ENCODE results near the gene OVCA2. TPM values are rescaled to one million over a fixed set of nuclear protein-coding genes. Genes with fewer than 3 reads are reported as not detected.

OVCA2 gene
- polyA plus RNA-seq, 1 of the 3 experiments (the other 2 are of a cell fraction): 59.2 TPM

- H3K27ac ChIP-seq (ENCODE audit: low read depth in 2 of 2, low read length in 1 of 2): no peak overlapping the region
- no peak for TF ChIP-seq FOXM1 (IDR thresholded peaks at IDR 0.05; ENCODE audit: low read depth)
- TF ChIP-seq EZH2phosphoT487 (IDR thresholded peaks at IDR 0.05; ENCODE audit: borderline replicate concordance, low read depth): no peak
- TF ChIP-seq FOSL2 (IDR thresholded peaks at IDR 0.05; ENCODE audit: borderline replicate concordance, low read depth): no peak
- no peak for TF ChIP-seq SIN3A (IDR thresholded peaks at IDR 0.05; ENCODE audit: borderline replicate concordance, low read depth, low read length)
- no peak for TF ChIP-seq PBX3 (IDR thresholded peaks at IDR 0.05)
- no peak for TF ChIP-seq RCOR1 (IDR thresholded peaks at IDR 0.05; ENCODE audit: low read length)
- TF ChIP-seq ZBTB33 (IDR thresholded peaks at IDR 0.05; ENCODE audit: borderline replicate concordance, low read depth): no peak
- no peak for TF ChIP-seq ELF1 (IDR thresholded peaks at IDR 0.05)
- TF ChIP-seq TAF1 (IDR thresholded peaks at IDR 0.05; ENCODE audit: borderline replicate concordance, low read depth, low read length): no peak
- TF ChIP-seq RFX5 (IDR thresholded peaks at IDR 0.05; ENCODE audit: low read length): no peak
- no peak for TF ChIP-seq CTCF (IDR thresholded peaks at IDR 0.05)
- no peak for TF ChIP-seq EP300 (IDR thresholded peaks at IDR 0.05; ENCODE audit: borderline replicate concordance in 1 of 2, low read depth in 1 of 2, low read length in 1 of 2)
- no peak for TF ChIP-seq YY1 (IDR thresholded peaks at IDR 0.05; ENCODE audit: low read depth)
- TF ChIP-seq GABPA (IDR thresholded peaks at IDR 0.05; ENCODE audit: low read depth): no peak
- no peak for TF ChIP-seq NRF1 (IDR thresholded peaks at IDR 0.05; ENCODE audit: low read depth, low read length)
- TF ChIP-seq MEF2A (IDR thresholded peaks at IDR 0.05; ENCODE audit: borderline replicate concordance, low read depth): no peak
- H3K36me3 ChIP-seq (replicated peaks in 1 of 2; ENCODE audit: control insufficient read depth in 1 of 2, insufficient read depth in 2 of 2, low read length in 1 of 2): no peaks in the 10 kb centered on the region
- H3K4me1 ChIP-seq (ENCODE audit: control insufficient read depth in 1 of 2, insufficient read depth in 2 of 2, low read depth in 1 of 2, low read length in 1 of 2): peaks cover 0 to 33% of the 10 kb centered on the region in 2 experiments; a peak in 1 of 4 replicates
- H3K9me3 ChIP-seq: no peaks in the 10 kb centered on the region
- peak; percentile 61 for DNase-seq
- H3K9ac ChIP-seq: no peak overlapping the region
- WGBS (ENCODE audit: low lambda C conversion rate): 13% methylated on average over 9 of the region's 92 CpGs
- no peak overlapping the region for H3K4me3 ChIP-seq (ENCODE audit: low read depth in 2 of 2, low read length in 1 of 2)
- no peaks in the 10 kb centered on the region for H3K27me3 ChIP-seq (ENCODE audit: insufficient read depth)
- H3K4me2 ChIP-seq: no peak overlapping the region
- no peaks in the 10 kb centered on the region for H3K79me2 ChIP-seq (ENCODE audit: insufficient read depth)
- H3K9me2 ChIP-seq: no peaks in the 10 kb centered on the region
- CTCF ChIA-PET: interaction anchor here (0.9 to 3.3 kb wide), 3 partner anchors 21 to 75 kb away, joined by 3 to 21 read pairs (median 3); partner anchors contain the start of gene RTN4RL1
- H2AFZ ChIP-seq (ENCODE audit: low read depth): no peak overlapping the region
- no peaks in the 10 kb centered on the region for H4K20me1 ChIP-seq (ENCODE audit: insufficient read depth)
- H3F3A ChIP-seq (replicated peaks; ENCODE audit: insufficient read depth): no peaks in the 10 kb centered on the region
- POLR2A ChIA-PET: no interaction called here
These were observed 43.7 kb upstream of the OVCA2 start for GRCh38 chr17:1997927-1998742.

Measured in SK-N-SH (cell line).